ENCODE data around the gene SFXN1. TPM values are rescaled to one million over a fixed set of nuclear protein-coding genes. Genes with fewer than 3 reads are reported as not detected.
"Not testable (repeated sequence)": the region's sequence is repeated elsewhere in the genome, so short reads cannot be mapped to it uniquely, and the experiment has no call there.

The SFXN1 gene
- polyA plus RNA-seq, 4 donors = 14.9 to 42.1 (median 22.4) TPM

DNA sequence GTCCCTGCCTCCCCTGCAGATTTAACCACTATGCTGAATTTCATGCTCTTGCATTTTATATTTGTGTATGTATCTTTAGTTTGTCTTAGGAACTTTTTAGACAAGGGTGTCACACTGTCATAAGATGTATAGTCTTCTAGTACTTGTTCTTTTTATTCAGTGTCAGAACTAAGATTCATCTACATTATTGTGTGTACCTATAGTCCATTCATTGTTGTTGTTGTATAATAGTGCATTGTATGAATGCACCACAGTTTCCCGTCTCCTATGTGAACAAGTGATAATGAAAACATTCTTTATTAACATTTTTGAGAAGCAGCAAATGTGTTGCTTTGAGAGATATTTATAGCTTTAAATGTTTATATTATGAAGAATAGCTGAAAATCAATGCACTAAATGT lies 45.9 kb downstream of the SFXN1 start:
- Histone ChIP-seq H3K36me3 (ENCODE audit: control insufficient read depth in 3 of 3, insufficient read depth in 2 of 3, low read depth in 1 of 3, low read length in 3 of 3) (peaks cover 7 to 21% (median 17%) of the 10 kb centered on the region in 3 donors), H3K27ac (ENCODE audit: low read depth in 1 of 3, low read length in 2 of 3) (no peak overlapping the region), H3K4me3 (ENCODE audit: low read depth in 1 of 3, low read length in 3 of 3) (no peak overlapping the region), H3K4me1 (ENCODE audit: control insufficient read depth in 3 of 3, insufficient read depth in 2 of 3, low read depth in 1 of 3, low read length in 2 of 3) (peaks cover 0 to 4% (median 3%) of the 10 kb centered on the region in 3 donors), H3K27me3 (ENCODE audit: control insufficient read depth in 3 of 3, insufficient read depth in 3 of 3, low read length in 3 of 3) (no peaks in the 10 kb centered on the region), H3K9me3 (ENCODE audit: control insufficient read depth in 2 of 2, insufficient read depth in 1 of 2, low read depth in 1 of 2, low read length in 1 of 2) (no peaks in the 10 kb centered on the region)
- DNase-seq = no peak
- FAIRE-seq = no peak
- 86 to 98% (median 93%) methylated on average over 1 of the region's 1 CpG for WGBS, 3 donors

DNA sequence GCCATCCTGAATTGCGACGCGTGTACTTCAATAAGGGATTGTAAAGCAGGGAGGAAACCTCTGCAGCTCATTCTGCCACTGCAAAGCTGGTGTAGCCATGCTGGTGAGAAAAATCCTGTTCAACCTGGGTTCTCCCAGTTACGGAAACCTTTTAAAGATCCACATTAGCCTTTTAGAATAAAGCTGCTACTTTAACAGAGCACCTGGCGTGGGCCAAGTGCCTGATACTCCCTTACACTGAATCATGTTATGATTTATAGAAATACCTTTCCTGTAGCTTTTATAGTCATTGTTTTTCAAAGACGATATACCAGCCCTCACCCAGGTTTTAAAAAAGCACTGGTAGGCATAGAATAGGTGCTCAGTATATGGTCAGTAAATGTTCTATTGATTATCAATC lies 48.3 kb downstream of the SFXN1 start:
- peaks cover 7 to 15% (median 13%) of the 10 kb centered on the region in 3 donors for H3K36me3 ChIP-seq (ENCODE audit: control insufficient read depth in 3 of 3, insufficient read depth in 2 of 3, low read depth in 1 of 3, low read length in 3 of 3)
- no peaks in the 10 kb centered on the region for H3K27me3 ChIP-seq (ENCODE audit: control insufficient read depth in 3 of 3, insufficient read depth in 3 of 3, low read length in 3 of 3)
- FAIRE-seq (no peak), DNase-seq (no peak)
- no peaks in the 10 kb centered on the region for H3K9me3 ChIP-seq (ENCODE audit: control insufficient read depth in 2 of 2, insufficient read depth in 1 of 2, low read depth in 1 of 2, low read length in 1 of 2)
- no peak overlapping the region for H3K27ac ChIP-seq (ENCODE audit: low read depth in 1 of 3, low read length in 2 of 3)
- H3K4me3 ChIP-seq (ENCODE audit: low read depth in 1 of 3, low read length in 3 of 3) = no peak overlapping the region
- peaks cover 0 to 4% (median 3%) of the 10 kb centered on the region in 3 donors for H3K4me1 ChIP-seq (ENCODE audit: control insufficient read depth in 3 of 3, insufficient read depth in 2 of 3, low read depth in 1 of 3, low read length in 2 of 3)
- 96 to 97% (median 96%) methylated on average over 6 of the region's 6 CpGs for WGBS, 3 donors

DNA sequence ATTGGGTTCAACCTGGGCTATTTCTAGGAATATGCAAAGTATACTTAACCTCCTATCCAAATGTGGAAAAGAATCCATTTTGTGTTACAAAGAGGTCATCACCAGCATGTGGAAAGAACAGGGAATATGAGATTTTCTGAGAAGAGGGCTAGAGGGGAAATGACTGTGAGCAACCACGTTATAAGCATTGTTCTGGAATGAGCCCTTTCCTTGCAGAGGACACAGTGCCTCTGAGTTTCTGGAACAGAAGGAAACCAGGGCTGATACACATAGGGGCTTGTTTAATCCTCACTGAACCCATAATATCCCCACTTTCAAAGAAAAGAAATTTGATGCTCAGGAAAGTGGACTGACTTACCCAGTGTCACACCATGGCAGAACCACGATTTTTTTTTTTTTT lies 53.0 kb downstream of the SFXN1 start:
- no peak overlapping the region for H3K27ac ChIP-seq (ENCODE audit: low read depth in 1 of 3, low read length in 2 of 3)
- H3K36me3 ChIP-seq (ENCODE audit: control insufficient read depth in 3 of 3, insufficient read depth in 2 of 3, low read depth in 1 of 3, low read length in 3 of 3) = peaks cover 4% of the 10 kb centered on the region in 3 donors
- 49 to 62% (median 59%) methylated on average over 2 of the region's 2 CpGs for WGBS, 3 donors
- H3K27me3 ChIP-seq (ENCODE audit: control insufficient read depth in 3 of 3, insufficient read depth in 3 of 3, low read length in 3 of 3) = no peaks in the 10 kb centered on the region
- H3K9me3 ChIP-seq (ENCODE audit: control insufficient read depth in 2 of 2, insufficient read depth in 1 of 2, low read depth in 1 of 2, low read length in 1 of 2) = no peaks in the 10 kb centered on the region
- DNase-seq (no peak), FAIRE-seq (no peak)
- H3K4me1 ChIP-seq (ENCODE audit: control insufficient read depth in 3 of 3, insufficient read depth in 2 of 3, low read depth in 1 of 3, low read length in 2 of 3) = peaks cover 0 to 3% (median 2%) of the 10 kb centered on the region in 3 donors
- no peak overlapping the region for H3K4me3 ChIP-seq (ENCODE audit: low read depth in 1 of 3, low read length in 3 of 3)

DNA sequence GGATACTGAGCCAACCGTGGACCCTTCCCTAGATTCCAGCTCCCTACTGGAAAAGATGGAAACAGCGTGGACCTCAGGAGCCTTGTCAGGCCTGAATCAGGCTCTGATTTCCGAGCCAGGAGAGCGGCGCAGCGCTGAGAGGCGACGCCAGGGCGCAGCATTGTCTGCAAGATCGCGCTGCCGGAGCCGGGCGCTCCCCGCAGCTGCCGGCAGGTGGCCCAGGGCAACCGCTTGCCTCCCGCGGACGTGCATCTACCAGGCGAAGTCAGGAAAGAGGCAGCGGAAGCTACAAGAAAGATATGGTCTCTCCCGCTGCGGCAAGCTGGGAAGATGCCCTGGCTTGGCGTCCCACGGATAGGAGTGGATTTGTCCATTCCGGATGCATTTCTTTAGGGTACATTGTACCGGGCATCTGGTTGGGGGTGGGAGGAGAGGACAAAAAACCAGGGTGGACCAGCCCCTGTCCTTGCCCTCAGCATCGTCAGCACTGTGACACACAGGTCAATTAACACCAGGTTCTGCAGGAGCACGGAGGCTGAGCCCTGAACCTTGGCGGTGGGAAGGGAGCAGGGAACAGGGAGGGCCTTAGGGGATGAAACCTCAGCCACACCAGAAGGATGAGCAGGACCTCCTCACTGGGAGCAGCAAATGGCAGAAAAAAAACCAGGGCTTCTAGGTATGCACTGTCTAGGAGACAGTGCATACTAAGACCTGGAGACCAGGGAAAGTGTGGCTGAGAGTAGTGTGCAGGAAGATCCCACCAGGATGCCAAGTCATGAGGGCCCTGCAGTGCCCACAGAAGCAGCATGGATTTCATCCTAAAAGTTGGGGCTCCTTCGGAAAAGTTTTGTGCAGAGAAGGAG lies 55.9 kb downstream of the SFXN1 start:
- 4 to 5% (median 4%) methylated on average over 31 to 32 of the region's 32 CpGs for WGBS, 3 donors
- H3K4me1 ChIP-seq (ENCODE audit: control insufficient read depth in 3 of 3, insufficient read depth in 2 of 3, low read depth in 1 of 3, low read length in 2 of 3) = peaks cover 0 to 3% (median 2%) of the 10 kb centered on the region in 3 donors
- H3K27me3 ChIP-seq (ENCODE audit: control insufficient read depth in 3 of 3, insufficient read depth in 3 of 3, low read length in 3 of 3) = no peaks in the 10 kb centered on the region
- FAIRE-seq (no peak), DNase-seq (peak; percentile 78 to 88)
- no peak overlapping the region for H3K27ac ChIP-seq (ENCODE audit: low read depth in 1 of 3, low read length in 2 of 3)
- H3K9me3 ChIP-seq (ENCODE audit: control insufficient read depth in 2 of 2, insufficient read depth in 1 of 2, low read depth in 1 of 2, low read length in 1 of 2) = no peaks in the 10 kb centered on the region
- no peaks in the 10 kb centered on the region for H3K36me3 ChIP-seq (ENCODE audit: control insufficient read depth in 3 of 3, insufficient read depth in 2 of 3, low read depth in 1 of 3, low read length in 3 of 3)
- H3K4me3 ChIP-seq (ENCODE audit: low read depth in 1 of 3, low read length in 3 of 3) = no peak overlapping the region

DNA sequence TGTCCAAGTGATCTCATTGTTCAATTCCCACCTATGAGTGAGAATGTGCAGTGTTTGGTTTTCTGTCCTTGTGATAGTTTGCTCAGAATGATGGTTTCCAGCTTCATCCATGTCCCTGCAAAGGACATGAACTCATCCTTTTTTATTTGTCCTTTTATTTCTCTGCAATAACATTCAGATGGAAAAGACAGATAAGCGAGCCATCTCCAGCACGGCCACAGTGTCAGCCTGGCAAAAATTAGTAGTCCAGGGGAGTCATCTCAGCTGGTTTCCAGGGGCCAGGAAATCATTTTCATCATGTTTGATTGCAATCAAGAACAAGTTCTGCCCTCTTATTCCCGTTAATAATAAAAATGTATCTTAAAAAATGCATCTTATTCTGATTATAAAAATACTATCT lies 57.0 kb downstream of the SFXN1 start:
- not testable (repeated sequence) for H3K27me3 ChIP-seq (ENCODE audit: control insufficient read depth in 3 of 3, insufficient read depth in 3 of 3, low read length in 3 of 3); H3K27ac ChIP-seq (ENCODE audit: low read depth in 1 of 3, low read length in 2 of 3); DNase-seq; H3K36me3 ChIP-seq (ENCODE audit: control insufficient read depth in 3 of 3, insufficient read depth in 2 of 3, low read depth in 1 of 3, low read length in 3 of 3); H3K4me3 ChIP-seq (ENCODE audit: low read depth in 1 of 3, low read length in 3 of 3); FAIRE-seq; H3K9me3 ChIP-seq (ENCODE audit: control insufficient read depth in 2 of 2, insufficient read depth in 1 of 2, low read depth in 1 of 2, low read length in 1 of 2); H3K4me1 ChIP-seq (ENCODE audit: control insufficient read depth in 3 of 3, insufficient read depth in 2 of 3, low read depth in 1 of 3, low read length in 2 of 3)
- WGBS, 3 donors = 76 to 88% (median 82%) methylated on average over 3 of the region's 3 CpGs

DNA sequence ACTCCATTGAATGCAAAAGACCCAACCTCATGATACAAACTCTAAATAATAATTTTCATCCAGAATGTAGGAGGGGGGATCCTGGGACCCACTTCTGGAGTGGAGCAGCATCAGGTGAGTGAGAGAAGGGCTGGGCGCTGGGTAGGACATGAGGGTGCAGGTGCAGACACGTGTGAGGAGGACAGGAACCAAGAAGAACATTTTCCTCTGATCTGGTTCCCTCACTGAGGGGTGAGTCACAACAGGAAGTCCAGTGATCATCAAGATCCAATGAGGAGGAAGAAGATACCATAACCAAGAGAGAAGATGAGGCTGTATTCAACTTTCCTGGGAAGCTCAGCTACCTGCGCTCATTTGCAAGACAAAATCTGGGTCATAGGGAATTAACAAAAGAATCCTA lies 57.4 kb downstream of the SFXN1 start:
- WGBS, 3 donors = 64 to 73% (median 68%) methylated on average over 3 of the region's 3 CpGs
- peaks cover 0 to 3% (median 2%) of the 10 kb centered on the region in 3 donors for H3K4me1 ChIP-seq (ENCODE audit: control insufficient read depth in 3 of 3, insufficient read depth in 2 of 3, low read depth in 1 of 3, low read length in 2 of 3)
- H3K9me3 ChIP-seq (ENCODE audit: control insufficient read depth in 2 of 2, insufficient read depth in 1 of 2, low read depth in 1 of 2, low read length in 1 of 2) = no peaks in the 10 kb centered on the region
- no peaks in the 10 kb centered on the region for H3K36me3 ChIP-seq (ENCODE audit: control insufficient read depth in 3 of 3, insufficient read depth in 2 of 3, low read depth in 1 of 3, low read length in 3 of 3)
- H3K4me3 ChIP-seq (ENCODE audit: low read depth in 1 of 3, low read length in 3 of 3) = no peak overlapping the region
- H3K27me3 ChIP-seq (ENCODE audit: control insufficient read depth in 3 of 3, insufficient read depth in 3 of 3, low read length in 3 of 3) = no peaks in the 10 kb centered on the region
- DNase-seq (peak in 1 of 2 donors; percentile 39), FAIRE-seq (no peak)
- H3K27ac ChIP-seq (ENCODE audit: low read depth in 1 of 3, low read length in 2 of 3) = no peak overlapping the region

DNA sequence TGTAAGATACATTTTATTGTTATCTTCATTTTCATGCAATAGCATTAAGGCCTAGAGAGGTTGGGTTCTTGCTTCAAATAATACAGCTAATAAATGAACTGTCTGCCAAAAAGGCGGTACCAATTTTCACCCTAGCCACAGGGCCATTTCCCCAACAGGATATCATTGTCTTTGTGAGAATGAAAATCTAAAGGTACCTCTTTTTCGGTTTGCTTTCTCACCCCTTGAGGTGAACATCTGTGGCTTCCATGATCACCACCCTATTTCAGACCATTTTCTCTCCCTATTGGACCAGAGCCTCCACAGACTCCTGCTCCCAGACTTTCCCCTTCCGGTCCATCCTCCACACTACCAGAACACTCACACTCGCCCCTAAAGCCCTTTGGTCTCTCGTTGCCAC lies 60.2 kb downstream of the SFXN1 start:
- DNase-seq (no peak), FAIRE-seq (no peak)
- no peak overlapping the region for H3K27ac ChIP-seq (ENCODE audit: low read depth in 1 of 3, low read length in 2 of 3)
- no peaks in the 10 kb centered on the region for H3K27me3 ChIP-seq (ENCODE audit: control insufficient read depth in 3 of 3, insufficient read depth in 3 of 3, low read length in 3 of 3)
- 81 to 87% (median 85%) methylated on average over 5 of the region's 5 CpGs for WGBS, 3 donors
- no peaks in the 10 kb centered on the region for H3K9me3 ChIP-seq (ENCODE audit: control insufficient read depth in 2 of 2, insufficient read depth in 1 of 2, low read depth in 1 of 2, low read length in 1 of 2)
- peaks cover 0 to 3% (median 2%) of the 10 kb centered on the region in 3 donors for H3K4me1 ChIP-seq (ENCODE audit: control insufficient read depth in 3 of 3, insufficient read depth in 2 of 3, low read depth in 1 of 3, low read length in 2 of 3)
- no peak overlapping the region for H3K4me3 ChIP-seq (ENCODE audit: low read depth in 1 of 3, low read length in 3 of 3)
- no peaks in the 10 kb centered on the region for H3K36me3 ChIP-seq (ENCODE audit: control insufficient read depth in 3 of 3, insufficient read depth in 2 of 3, low read depth in 1 of 3, low read length in 3 of 3)

DNA sequence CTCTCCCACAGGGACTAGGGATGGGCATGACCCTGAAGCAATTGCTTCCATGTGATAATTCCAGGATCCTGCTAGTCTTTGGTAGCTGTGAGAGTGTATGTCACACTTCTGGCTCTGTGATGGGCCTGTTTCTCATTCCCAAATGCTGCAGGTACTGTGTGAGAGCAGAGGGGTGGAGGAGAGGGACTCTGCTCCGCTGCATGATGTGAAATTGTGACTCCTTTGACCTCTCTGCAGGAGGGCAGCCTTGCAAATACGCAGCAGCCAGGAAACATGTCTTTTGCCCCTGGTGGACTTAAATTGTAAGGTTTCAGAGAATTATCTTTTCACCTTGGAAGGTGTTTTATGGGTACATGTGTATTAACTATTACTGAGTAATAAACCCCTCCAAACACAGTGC lies 61.6 kb downstream of the SFXN1 start:
- no peaks in the 10 kb centered on the region for H3K36me3 ChIP-seq (ENCODE audit: control insufficient read depth in 3 of 3, insufficient read depth in 2 of 3, low read depth in 1 of 3, low read length in 3 of 3)
- DNase-seq = no peak
- H3K4me1 ChIP-seq (ENCODE audit: control insufficient read depth in 3 of 3, insufficient read depth in 2 of 3, low read depth in 1 of 3, low read length in 2 of 3) = peaks cover 0 to 2% (median 0%) of the 10 kb centered on the region in 3 donors
- H3K4me3 ChIP-seq (ENCODE audit: low read depth in 1 of 3, low read length in 3 of 3) = no peak overlapping the region
- 82 to 92% (median 89%) methylated on average over 2 of the region's 2 CpGs for WGBS, 3 donors
- no peaks in the 10 kb centered on the region for H3K27me3 ChIP-seq (ENCODE audit: control insufficient read depth in 3 of 3, insufficient read depth in 3 of 3, low read length in 3 of 3)
- H3K9me3 ChIP-seq (ENCODE audit: control insufficient read depth in 2 of 2, insufficient read depth in 1 of 2, low read depth in 1 of 2, low read length in 1 of 2) = no peaks in the 10 kb centered on the region
- H3K27ac ChIP-seq (ENCODE audit: low read depth in 1 of 3, low read length in 2 of 3) = no peak overlapping the region
- no peak for FAIRE-seq

Data from small intestine (tissue), 7 donors.